GM23338 (cell line): ENCODE results near the gene CYP26C1. TPM values are rescaled to one million over a fixed set of nuclear protein-coding genes. Genes with fewer than 3 reads are reported as not detected.

Experiments
- ATAC-seq: fragments of 200-7000 bp; cut with Tn5 transposase; 3 replicates; pipeline ENCODE4 v1.9.1; 2020
- DNase-seq: peaks from one replicate; pipeline ENCODE4 v3.0.0-alpha.2; 2015; ENCODE audit warnings: low spot score
- H2AFZ ChIP-seq: fragments of 200-600 bp; sonication (generic); 2 replicates; pipeline ENCODE4 v1.8.0; 2016; ENCODE audit warnings: antibody characterized with exemption, mild to moderate bottlenecking, moderate library complexity
- H3F3A ChIP-seq: fragments of 200-600 bp; sonication (generic); replicated peaks from 2 replicates; pipeline ENCODE4 v1.8.0; 2017; ENCODE audit warnings: antibody characterized with exemption, mixed run types, low read depth
- H3K27ac ChIP-seq: fragments of 200-600 bp; sonication (generic); 2 replicates; pipeline ENCODE4 v1.6.1; 2016; ENCODE audit warnings: low read depth
- H3K27me3 ChIP-seq: fragments of 200-600 bp; sonication (generic); 2 replicates; pipeline ENCODE4 v1.8.0; 2016; ENCODE audit warnings: mild to moderate bottlenecking, mixed run types, moderate library complexity; ENCODE audit not compliant: insufficient read depth
- H3K36me3 ChIP-seq: fragments of 200-600 bp; sonication (generic); 2 replicates; pipeline ENCODE4 v1.8.0; 2016; ENCODE audit warnings: mild to moderate bottlenecking; ENCODE audit not compliant: insufficient read depth
- H3K4me1 ChIP-seq: fragments of 200-600 bp; sonication (generic); 2 replicates; pipeline ENCODE4 v1.8.0; 2016; ENCODE audit warnings: mild to moderate bottlenecking, moderate library complexity; ENCODE audit not compliant: insufficient read depth
- H3K4me2 ChIP-seq: fragments of 200-600 bp; sonication (generic); 2 replicates; pipeline ENCODE4 v1.7.1; 2017; ENCODE audit warnings: mixed run types
- H3K4me3 ChIP-seq: fragments of 200-600 bp; sonication (generic); 2 replicates; pipeline ENCODE4 v1.6.1; 2016; ENCODE audit warnings: mixed run types
- H3K79me2 ChIP-seq: fragments of 200-600 bp; sonication (generic); replicated peaks from 2 replicates; pipeline ENCODE4 v1.8.0; 2017; ENCODE audit warnings: mild to moderate bottlenecking; ENCODE audit not compliant: insufficient read depth
- H3K9me2 ChIP-seq: fragments of 200-600 bp; sonication (generic); 2 replicates; pipeline ENCODE4 v1.8.0; 2017; ENCODE audit not compliant: insufficient read depth
- H4K20me1 ChIP-seq: fragments of 200-600 bp; sonication (generic); replicated peaks from 2 replicates; pipeline ENCODE4 v1.8.0; 2017; ENCODE audit warnings: mild to moderate bottlenecking; ENCODE audit not compliant: insufficient read depth
- H3K27ac Mint-ChIP-seq: 2 replicates; pipeline ENCODE4 v1.8.0; 2020; ENCODE audit warnings: inconsistent platforms, mild to moderate bottlenecking, moderate library complexity, mixed read lengths
- H3K27me3 Mint-ChIP-seq: 3 replicates; pipeline ENCODE4 v1.8.0; 2022; ENCODE audit warnings: low read depth, mild to moderate bottlenecking, moderate library complexity, mixed read lengths, inconsistent platforms; ENCODE audit not compliant: insufficient read depth, poor library complexity
- H3K36me3 Mint-ChIP-seq: 3 replicates; pipeline ENCODE4 v1.8.0; 2021; ENCODE audit warnings: low read depth, mild to moderate bottlenecking, inconsistent platforms, moderate library complexity, mixed read lengths
- H3K4me1 Mint-ChIP-seq: 3 replicates; pipeline ENCODE4 v1.8.0; 2020; ENCODE audit warnings: mild to moderate bottlenecking, inconsistent platforms, mixed read lengths
- H3K4me3 Mint-ChIP-seq: 3 replicates; pipeline ENCODE4 v1.8.0; 2021; ENCODE audit warnings: moderate library complexity, mild to moderate bottlenecking, inconsistent platforms, mixed read lengths
- H3K9me3 Mint-ChIP-seq: 3 replicates; pipeline ENCODE4 v1.8.0; 2020; ENCODE audit warnings: moderate library complexity, mild to moderate bottlenecking, inconsistent platforms, mixed read lengths
- CREB1 ChIP-seq: fragments of 250-450 bp; sonication (Bioruptor Pico); IDR thresholded peaks from 2 replicates; pipeline ENCODE4 v1.5.0; 2020; ENCODE audit warnings: low read depth, mild to moderate bottlenecking, moderate library complexity
- NANOG ChIP-seq: IDR thresholded peaks from 2 replicates; pipeline ENCODE4 v1.6.1; 2016; ENCODE audit warnings: antibody characterized with exemption, borderline replicate concordance
- ZNF114 ChIP-seq: fragments of 250-450 bp; sonication (Bioruptor Pico); IDR thresholded peaks from 2 replicates; pipeline ENCODE4 v1.5.0; 2020; ENCODE audit warnings: mild to moderate bottlenecking, moderate library complexity
- ZNF331 ChIP-seq: fragments of 250-450 bp; sonication (Bioruptor Pico); IDR thresholded peaks from 2 replicates; pipeline ENCODE4 v1.5.0; 2020; ENCODE audit warnings: low read depth, mild to moderate bottlenecking, moderate library complexity
- polyA plus RNA-seq: library from polyadenylated mRNA; unstranded; fragments of >200 nt; fragmentation: Nextera tagmentation; extraction: Ambion mirVana; gene quantifications from 2 replicates; pipeline ENCODE4 v1.2.1, GENCODE V29; 2016
- total RNA-seq: library from RNA; depleted of rRNA; stranded (reverse); fragments of >200 nt; shearing (Covaris generic); gene quantifications from 2 replicates; pipeline ENCODE4 v1.2.3, GENCODE V29; 2014
- TF ChIP-seq, protein P1 (sequence below): fragments of 250-450 bp; sonication (Bioruptor Pico); IDR thresholded peaks from 2 replicates; pipeline ENCODE4 v1.5.0; 2020; ENCODE audit warnings: mild to moderate bottlenecking, moderate library complexity
- TF ChIP-seq, protein P2 (sequence below): IDR thresholded peaks from one replicate; pipeline ENCODE4 v1.6.1; 2018; ENCODE audit warnings: antibody characterized with exemption; ENCODE audit not compliant: unreplicated experiment
- TF ChIP-seq, protein P3 (sequence below): IDR thresholded peaks from 2 replicates; pipeline ENCODE4 v1.6.1; 2016; ENCODE audit warnings: antibody characterized with exemption

Gene CYP26C1
- total and polyA plus RNA-seq, 2 experiments from 2014 or later: 0.24 TPM; not detected in 1

DNA sequence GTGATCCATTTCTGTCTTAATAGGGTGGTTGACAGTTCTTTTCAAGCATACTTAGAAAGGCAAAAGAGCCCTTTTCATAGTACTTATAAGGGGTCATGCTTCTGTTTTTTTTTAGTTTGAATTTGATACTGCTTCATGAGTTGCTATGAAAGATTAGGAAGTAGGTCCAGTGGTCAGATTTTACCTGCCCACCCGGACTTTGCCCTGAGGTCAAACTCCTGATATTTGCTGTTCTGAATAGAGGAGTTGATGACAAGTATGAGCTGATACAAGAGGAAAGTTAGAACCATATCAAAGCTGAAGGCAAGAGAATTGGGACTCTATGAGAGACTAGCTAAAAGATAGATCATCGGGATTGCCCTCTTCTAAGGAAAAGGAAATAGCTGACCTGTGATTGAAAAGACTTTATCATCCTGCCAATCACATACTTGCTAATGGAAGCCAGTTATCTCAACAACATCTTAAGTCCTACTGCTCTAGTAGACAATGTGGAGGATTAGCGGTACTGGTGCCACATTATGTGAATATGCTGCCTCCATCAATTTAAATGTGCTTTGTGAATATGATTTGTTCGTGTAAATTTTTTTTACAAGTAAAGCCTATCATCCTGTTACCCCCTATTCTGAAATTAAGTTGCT, 37.5 kb upstream of the CYP26C1 start (continued):
- TF ChIP-seq, protein P1, sequence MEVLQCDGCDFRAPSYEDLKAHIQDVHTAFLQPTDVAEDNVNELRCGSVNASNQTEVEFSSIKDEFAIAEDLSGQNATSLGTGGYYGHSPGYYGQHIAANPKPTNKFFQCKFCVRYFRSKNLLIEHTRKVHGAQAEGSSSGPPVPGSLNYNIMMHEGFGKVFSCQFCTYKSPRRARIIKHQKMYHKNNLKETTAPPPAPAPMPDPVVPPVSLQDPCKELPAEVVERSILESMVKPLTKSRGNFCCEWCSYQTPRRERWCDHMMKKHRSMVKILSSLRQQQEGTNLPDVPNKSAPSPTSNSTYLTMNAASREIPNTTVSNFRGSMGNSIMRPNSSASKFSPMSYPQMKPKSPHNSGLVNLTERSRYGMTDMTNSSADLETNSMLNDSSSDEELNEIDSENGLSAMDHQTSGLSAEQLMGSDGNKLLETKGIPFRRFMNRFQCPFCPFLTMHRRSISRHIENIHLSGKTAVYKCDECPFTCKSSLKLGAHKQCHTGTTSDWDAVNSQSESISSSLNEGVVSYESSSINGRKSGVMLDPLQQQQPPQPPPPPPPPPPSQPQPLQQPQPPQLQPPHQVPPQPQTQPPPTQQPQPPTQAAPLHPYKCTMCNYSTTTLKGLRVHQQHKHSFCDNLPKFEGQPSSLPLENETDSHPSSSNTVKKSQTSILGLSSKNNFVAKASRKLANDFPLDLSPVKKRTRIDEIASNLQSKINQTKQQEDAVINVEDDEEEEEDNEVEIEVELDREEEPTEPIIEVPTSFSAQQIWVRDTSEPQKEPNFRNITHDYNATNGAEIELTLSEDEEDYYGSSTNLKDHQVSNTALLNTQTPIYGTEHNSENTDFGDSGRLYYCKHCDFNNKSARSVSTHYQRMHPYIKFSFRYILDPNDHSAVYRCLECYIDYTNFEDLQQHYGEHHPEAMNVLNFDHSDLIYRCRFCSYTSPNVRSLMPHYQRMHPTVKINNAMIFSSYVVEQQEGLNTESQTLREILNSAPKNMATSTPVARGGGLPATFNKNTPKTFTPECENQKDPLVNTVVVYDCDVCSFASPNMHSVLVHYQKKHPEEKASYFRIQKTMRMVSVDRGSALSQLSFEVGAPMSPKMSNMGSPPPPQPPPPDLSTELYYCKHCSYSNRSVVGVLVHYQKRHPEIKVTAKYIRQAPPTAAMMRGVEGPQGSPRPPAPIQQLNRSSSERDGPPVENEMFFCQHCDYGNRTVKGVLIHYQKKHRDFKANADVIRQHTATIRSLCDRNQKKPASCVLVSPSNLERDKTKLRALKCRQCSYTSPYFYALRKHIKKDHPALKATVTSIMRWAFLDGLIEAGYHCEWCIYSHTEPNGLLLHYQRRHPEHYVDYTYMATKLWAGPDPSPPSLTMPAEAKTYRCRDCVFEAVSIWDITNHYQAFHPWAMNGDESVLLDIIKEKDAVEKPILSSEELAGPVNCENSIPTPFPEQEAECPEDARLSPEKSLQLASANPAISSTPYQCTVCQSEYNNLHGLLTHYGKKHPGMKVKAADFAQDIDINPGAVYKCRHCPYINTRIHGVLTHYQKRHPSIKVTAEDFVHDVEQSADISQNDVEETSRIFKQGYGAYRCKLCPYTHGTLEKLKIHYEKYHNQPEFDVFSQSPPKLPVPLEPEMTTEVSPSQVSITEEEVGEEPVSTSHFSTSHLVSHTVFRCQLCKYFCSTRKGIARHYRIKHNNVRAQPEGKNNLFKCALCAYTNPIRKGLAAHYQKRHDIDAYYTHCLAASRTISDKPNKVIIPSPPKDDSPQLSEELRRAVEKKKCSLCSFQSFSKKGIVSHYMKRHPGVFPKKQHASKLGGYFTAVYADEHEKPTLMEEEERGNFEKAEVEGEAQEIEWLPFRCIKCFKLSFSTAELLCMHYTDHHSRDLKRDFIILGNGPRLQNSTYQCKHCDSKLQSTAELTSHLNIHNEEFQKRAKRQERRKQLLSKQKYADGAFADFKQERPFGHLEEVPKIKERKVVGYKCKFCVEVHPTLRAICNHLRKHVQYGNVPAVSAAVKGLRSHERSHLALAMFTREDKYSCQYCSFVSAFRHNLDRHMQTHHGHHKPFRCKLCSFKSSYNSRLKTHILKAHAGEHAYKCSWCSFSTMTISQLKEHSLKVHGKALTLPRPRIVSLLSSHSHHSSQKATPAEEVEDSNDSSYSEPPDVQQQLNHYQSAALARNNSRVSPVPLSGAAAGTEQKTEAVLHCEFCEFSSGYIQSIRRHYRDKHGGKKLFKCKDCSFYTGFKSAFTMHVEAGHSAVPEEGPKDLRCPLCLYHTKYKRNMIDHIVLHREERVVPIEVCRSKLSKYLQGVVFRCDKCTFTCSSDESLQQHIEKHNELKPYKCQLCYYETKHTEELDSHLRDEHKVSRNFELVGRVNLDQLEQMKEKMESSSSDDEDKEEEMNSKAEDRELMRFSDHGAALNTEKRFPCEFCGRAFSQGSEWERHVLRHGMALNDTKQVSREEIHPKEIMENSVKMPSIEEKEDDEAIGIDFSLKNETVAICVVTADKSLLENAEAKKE: no peak
- TF ChIP-seq ZNF114 (CRISPR knock-in tag): no peak

DNA sequence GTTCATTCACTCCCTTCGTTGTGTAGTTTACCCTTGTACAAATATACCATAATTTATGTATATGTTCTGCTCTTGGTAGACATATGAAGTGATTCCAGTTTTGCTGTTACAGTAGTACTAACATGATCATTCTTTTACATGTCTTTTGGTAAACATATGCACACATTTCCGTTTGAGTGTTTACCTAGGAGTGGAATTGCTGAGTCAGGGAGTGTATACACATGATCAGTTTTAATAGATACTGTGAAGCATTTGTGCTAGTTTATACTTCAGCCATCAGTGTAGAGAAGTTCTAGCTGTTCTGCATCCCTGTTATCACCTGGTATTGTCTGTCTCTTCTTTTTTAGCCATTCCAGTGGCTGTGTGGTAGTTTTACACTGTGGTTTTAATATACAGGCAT, 34.5 kb upstream of the CYP26C1 start:
- Mint-ChIP-seq H3K4me1 (peaks cover 4% of the 10 kb centered on the region; the same call in 2 of the 3 replicates), H3K9me3 (no peaks in the 10 kb centered on the region), H3K4me3 (no peak overlapping the region), H3K27ac (no peak overlapping the region), H3K36me3 (peaks cover 6% of the 10 kb centered on the region; the same call in 2 of the 3 replicates), H3K27me3 (no peaks in the 10 kb centered on the region)
- Histone ChIP-seq H2AFZ (no peak overlapping the region), H3K4me1 (peaks cover 11% of the 10 kb centered on the region), H3K4me2 (no peak overlapping the region), H3K9me2 (no peaks in the 10 kb centered on the region), H3K79me2 (no peaks in the 10 kb centered on the region), H3K4me3 (no peak overlapping the region), H4K20me1 (no peaks in the 10 kb centered on the region), H3K36me3 (no peaks in the 10 kb centered on the region), H3K27me3 (no peaks in the 10 kb centered on the region), H3K27ac (no peak overlapping the region), H3F3A (no peaks in the 10 kb centered on the region)
- ATAC-seq (no peak), DNase-seq (no peak)
- TF ChIP-seq, protein P2, sequence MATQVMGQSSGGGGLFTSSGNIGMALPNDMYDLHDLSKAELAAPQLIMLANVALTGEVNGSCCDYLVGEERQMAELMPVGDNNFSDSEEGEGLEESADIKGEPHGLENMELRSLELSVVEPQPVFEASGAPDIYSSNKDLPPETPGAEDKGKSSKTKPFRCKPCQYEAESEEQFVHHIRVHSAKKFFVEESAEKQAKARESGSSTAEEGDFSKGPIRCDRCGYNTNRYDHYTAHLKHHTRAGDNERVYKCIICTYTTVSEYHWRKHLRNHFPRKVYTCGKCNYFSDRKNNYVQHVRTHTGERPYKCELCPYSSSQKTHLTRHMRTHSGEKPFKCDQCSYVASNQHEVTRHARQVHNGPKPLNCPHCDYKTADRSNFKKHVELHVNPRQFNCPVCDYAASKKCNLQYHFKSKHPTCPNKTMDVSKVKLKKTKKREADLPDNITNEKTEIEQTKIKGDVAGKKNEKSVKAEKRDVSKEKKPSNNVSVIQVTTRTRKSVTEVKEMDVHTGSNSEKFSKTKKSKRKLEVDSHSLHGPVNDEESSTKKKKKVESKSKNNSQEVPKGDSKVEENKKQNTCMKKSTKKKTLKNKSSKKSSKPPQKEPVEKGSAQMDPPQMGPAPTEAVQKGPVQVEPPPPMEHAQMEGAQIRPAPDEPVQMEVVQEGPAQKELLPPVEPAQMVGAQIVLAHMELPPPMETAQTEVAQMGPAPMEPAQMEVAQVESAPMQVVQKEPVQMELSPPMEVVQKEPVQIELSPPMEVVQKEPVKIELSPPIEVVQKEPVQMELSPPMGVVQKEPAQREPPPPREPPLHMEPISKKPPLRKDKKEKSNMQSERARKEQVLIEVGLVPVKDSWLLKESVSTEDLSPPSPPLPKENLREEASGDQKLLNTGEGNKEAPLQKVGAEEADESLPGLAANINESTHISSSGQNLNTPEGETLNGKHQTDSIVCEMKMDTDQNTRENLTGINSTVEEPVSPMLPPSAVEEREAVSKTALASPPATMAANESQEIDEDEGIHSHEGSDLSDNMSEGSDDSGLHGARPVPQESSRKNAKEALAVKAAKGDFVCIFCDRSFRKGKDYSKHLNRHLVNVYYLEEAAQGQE: no peak
- TF ChIP-seq ZNF114 (CRISPR knock-in tag): no peak
- no peak for TF ChIP-seq CREB1 (CRISPR knock-in tag)
- no peak for TF ChIP-seq ZNF331 (CRISPR knock-in tag)
- TF ChIP-seq, protein P3, sequence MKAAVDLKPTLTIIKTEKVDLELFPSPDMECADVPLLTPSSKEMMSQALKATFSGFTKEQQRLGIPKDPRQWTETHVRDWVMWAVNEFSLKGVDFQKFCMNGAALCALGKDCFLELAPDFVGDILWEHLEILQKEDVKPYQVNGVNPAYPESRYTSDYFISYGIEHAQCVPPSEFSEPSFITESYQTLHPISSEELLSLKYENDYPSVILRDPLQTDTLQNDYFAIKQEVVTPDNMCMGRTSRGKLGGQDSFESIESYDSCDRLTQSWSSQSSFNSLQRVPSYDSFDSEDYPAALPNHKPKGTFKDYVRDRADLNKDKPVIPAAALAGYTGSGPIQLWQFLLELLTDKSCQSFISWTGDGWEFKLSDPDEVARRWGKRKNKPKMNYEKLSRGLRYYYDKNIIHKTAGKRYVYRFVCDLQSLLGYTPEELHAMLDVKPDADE: no peak
- TF ChIP-seq NANOG: no peak
